ENCODE data around the gene CD5L.

CD5L gene

DNA sequence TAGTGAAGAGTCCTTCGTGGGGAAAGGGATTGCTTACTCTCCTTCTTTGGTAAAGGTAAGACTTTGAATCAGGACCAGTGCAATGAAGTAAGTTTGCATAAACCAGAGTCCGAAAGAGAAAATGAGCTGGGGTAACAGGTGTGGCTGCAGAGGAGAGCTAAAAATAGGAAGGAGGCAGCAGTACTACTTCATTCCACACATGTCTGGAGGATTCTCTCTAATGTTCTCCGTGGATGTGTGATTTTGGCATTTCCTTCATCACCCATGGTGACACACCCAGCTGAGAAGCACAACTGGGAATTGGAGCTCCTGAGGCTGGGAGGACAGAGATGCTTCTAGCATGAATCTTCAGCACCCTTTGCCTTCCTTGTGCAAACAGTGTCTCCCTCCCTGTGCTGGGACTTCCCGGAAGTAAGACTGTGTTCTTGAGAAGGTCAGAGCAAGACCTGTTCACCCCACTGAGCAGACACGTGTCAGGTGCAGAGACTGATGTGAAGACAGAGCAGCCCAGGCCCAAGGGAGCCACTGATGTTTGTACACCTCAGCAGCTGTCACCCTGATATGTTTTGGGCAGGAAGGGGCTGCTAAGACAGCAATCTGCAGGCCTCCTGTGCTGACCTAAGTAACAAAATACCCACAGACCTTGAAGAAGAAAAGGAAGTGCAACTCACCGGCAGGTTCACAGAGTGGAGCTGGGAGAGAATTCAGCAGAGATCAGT is 35.0 kb downstream of the CD5L start:
- no peak for DNase-seq

DNA sequence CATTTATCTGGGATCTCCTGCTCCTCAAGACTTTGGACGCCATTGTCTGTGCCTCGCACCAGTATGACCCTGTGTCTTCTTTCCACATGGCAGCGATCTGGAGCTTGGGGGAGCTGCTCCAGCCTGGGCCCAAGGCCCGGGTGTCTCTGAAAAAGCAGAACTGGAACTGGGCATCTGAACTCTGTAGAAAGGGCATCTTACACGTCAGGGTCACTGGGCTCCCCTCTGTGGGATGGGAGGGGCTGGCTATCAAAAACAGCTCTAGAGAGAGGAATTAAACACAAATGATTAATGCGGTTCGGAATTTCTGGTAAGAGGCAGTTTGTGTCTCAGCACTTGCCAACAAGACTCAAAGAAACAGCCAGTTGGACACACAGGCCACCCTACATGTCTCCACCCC is 37.8 kb downstream of the CD5L start:
- DNase-seq, result no peak

DNA sequence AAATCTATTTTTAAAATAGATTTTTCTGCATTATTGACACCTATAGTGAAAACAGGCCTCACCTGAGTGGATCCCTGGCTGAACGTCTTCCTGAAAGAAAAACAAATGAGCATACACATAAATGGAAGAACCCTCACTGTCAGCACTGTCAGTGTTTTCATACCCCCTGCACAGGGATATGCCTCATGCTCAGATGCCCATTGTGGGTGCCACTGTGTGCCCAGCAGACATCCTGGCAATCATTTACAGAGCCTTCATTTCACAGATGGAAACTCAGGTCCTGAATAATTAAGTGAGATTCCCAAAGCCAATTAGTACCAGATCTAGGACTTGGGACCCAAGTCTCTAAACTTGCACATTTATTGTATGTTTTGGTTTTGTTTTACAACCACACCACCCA is 41.6 kb downstream of the CD5L start:
- no peak for DNase-seq

DNA sequence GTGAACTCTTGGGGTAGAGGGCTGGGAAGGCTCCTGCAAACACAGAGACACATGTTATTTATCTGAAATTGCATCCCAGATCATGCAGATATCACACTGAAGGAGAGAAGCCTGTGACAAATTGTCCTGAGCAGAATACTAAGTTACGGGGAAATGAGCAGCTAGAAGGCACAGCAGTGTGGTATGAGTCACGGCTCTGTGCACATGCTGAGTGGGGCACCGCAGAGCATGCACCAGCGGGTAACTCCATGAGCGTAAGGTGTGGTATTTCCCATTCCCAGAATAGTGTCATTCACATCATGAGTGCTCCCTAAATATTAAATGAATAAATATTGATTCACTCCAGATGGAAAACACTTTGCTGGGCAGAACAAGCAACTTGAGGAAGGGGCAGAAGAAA is 43.4 kb downstream of the CD5L start:
- DNase-seq, result no peak

GRCh38 chr1:157785248-157785647 is 56.4 kb downstream of the CD5L start:
- no peak for DNase-seq

DNA sequence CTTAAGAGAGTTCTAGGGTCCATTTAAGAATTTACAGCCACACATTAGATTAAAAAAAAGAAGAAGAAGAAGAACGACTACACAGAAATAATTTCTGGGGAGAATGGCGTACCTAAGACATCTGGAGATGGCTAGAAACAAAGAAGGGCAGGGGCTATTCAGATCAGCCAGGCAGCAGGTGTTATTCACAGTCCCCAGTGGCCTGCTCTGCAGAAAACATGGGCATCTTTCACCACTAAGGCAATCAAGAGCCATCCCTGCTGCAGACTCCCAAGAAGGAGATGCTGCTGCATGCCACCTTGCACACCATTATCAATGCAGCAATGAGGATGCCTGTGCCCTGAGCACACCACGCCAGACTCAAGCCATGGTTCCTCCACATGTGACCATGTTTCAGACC is 56.8 kb downstream of the CD5L start:
- DNase-seq, result no peak

GRCh38 chr1:157782931-157783330 is 58.7 kb downstream of the CD5L start:
- no peak for DNase-seq

DNA sequence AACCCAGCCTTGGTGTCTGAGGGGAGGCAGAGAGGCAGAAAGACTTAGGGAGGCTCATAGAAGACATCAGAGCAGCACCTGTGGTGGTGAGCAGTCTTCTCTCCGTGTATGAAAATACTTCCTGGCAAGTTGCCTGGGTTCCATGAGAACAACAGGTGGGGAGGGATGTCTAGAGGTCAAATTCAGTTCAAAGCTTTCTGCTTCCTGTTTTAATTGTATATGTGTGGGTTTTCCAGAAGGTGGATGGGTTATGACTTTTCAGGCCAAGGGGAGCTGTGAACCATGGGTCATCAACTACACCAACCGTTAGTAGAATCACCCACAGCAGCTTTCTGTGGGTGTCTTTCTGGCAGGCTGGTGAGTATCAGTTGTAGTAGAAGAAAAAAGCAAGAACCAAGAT is 60.6 kb downstream of the CD5L start:
- DNase-seq, result no peak
